ENCODE measurements around the gene SUSD5.

The SUSD5 gene

DNA sequence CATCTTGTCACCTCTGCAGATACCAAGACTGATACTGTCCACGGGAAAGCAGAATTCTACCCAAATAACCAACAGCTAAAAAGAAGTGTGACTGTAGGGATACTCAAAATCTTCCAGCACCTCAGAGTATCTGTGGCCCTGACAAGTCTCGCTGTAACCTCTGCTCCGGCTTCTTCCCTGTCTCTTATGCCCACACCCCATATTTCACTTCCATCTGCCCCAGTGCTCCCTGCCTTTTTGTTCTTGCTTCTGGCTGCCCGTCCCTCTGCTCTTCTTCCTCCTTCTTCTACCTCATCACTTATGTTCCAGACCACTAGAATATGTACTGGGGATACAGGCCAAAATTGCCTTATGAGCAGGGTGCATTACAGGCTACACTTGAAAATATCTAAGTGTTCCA lies 59.4 kb downstream of the SUSD5 start:
- no peak for DNase-seq (ENCODE audit: low read depth)
- TF ChIP-seq, protein P1, sequence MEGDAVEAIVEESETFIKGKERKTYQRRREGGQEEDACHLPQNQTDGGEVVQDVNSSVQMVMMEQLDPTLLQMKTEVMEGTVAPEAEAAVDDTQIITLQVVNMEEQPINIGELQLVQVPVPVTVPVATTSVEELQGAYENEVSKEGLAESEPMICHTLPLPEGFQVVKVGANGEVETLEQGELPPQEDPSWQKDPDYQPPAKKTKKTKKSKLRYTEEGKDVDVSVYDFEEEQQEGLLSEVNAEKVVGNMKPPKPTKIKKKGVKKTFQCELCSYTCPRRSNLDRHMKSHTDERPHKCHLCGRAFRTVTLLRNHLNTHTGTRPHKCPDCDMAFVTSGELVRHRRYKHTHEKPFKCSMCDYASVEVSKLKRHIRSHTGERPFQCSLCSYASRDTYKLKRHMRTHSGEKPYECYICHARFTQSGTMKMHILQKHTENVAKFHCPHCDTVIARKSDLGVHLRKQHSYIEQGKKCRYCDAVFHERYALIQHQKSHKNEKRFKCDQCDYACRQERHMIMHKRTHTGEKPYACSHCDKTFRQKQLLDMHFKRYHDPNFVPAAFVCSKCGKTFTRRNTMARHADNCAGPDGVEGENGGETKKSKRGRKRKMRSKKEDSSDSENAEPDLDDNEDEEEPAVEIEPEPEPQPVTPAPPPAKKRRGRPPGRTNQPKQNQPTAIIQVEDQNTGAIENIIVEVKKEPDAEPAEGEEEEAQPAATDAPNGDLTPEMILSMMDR (IDR thresholded peaks at IDR 0.05; ENCODE audit: low read depth, low read length, missing control alignments), result no peak
- H3K4me3 ChIP-seq (ENCODE audit: low read depth, low read length), result no peak overlapping the region

DNA sequence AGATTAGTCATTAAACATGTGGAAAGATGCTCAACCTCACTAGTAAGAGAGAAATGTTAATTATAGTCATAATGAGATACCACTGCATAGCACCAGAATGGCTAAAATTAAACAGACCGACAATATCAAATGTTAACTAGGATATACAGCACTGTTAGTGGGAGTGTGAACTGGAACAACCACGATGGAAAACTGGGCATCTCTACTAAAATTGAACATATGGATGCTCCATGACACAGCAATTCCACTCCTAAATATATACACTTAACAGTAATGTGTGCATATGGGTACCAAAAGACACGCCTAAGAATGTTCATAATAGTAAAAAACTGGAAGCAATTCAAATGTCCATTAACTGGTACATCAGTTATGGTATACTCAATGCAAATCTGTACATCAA lies 63.3 kb downstream of the SUSD5 start:
- H3K4me3 ChIP-seq (ENCODE audit: low read depth, low read length), result no peak overlapping the region
- TF ChIP-seq, protein P1 (IDR thresholded peaks at IDR 0.05; ENCODE audit: low read depth, low read length, missing control alignments), result no peak
- no peak for DNase-seq (ENCODE audit: low read depth)

DNA sequence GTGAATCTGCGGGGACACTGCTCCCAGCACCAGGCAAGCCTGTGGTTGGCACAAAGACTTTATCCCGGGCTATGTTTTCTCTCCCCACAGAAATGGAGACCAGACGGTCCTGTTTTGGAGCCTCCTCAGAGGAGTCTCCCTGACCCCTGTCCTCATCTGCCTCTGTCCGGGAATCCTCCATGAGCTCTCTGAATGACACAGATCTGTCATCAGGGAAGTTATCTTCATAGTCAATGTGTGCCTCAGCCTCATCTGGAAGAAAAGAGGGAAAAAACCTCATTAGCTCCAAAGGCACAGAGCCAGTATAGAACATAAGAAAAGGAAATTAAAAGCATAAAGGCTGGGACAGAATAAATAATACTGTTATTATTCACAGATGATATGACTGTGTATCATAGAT lies 64.8 kb downstream of the SUSD5 start:
- no peak overlapping the region for H3K4me3 ChIP-seq (ENCODE audit: low read depth, low read length)
- TF ChIP-seq, protein P1 (IDR thresholded peaks at IDR 0.05; ENCODE audit: low read depth, low read length, missing control alignments), result no peak
- no peak for DNase-seq (ENCODE audit: low read depth)

DNA sequence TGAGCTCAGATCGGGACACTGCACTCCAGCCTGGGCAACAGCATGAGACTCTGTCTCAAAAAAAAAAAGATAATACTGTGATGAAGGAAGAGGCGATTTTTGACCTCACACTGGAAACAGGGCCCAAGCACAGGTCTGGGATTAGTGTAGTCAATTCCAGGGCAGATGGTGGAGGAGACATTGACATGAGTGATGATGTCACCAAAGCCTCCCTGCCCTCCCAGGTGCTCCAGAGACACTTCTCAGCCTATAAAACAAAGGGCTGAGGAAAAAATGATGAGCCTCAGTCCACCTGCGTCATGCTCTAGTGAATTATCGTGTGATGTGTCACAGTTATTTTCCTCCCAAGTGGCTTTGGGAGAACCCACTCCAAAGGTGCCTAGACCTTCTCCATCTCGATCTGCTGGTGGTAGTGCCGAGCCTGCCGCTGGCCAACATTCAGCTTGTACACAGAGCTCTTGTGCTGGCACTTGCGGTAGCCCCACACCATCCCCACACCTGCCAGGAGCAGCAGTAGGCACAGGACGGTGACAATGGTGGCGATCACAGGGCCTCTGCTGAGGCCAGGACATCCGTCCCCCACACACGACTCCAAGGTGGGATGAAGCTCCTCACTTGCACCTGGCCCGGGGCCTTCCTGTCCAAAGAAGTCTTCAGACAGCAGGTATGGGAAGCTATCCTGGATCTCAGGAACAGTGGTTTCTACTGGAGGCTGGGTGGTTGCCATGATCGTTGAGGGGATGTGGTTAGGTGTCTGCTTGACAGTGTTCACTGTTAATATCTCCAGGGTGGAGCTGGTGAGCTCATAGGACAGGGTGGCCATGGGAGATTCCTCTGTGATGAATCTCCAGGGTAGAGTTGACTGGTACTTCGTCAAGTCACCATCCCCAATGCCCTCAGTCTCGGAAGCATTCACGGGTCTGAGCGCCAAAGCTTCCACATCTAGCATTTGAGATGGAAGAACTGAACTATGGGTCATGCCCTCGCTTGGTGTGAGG lies 65.9 kb downstream of the SUSD5 start:
- DNase-seq (ENCODE audit: low read depth), result no peak

DNA sequence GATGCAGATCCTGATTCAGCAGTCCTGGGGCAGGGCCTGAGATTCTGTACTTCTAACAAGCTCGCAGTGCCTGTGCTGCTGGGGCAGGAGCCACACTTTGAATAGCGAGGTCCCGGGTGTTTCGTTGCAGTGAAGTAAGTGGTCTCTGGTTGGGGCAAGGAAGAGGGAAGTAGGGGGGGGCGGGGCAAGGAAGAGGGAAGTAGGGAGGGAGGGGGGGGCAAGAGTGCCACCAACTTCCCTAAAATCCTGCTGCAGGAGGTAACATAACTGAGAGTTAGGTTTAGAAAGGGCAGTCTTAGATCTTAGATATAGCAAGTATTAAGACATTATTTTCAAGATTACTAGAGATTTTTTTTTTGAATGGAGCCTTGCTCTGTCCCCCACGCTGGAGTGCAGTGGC lies 69.3 kb downstream of the SUSD5 start:
- no peak overlapping the region for H3K4me3 ChIP-seq (ENCODE audit: low read depth, low read length)
- TF ChIP-seq, protein P1 (IDR thresholded peaks at IDR 0.05; ENCODE audit: low read depth, low read length, missing control alignments), result no peak
- no peak for DNase-seq (ENCODE audit: low read depth)

More for the DNA sequence above, 65.9 kb downstream of the SUSD5 start:
- TF ChIP-seq, protein P1 (IDR thresholded peaks at IDR 0.05; ENCODE audit: low read depth, low read length, missing control alignments), result no peak
- no peak overlapping the region for H3K4me3 ChIP-seq (ENCODE audit: low read depth, low read length)

DNA sequence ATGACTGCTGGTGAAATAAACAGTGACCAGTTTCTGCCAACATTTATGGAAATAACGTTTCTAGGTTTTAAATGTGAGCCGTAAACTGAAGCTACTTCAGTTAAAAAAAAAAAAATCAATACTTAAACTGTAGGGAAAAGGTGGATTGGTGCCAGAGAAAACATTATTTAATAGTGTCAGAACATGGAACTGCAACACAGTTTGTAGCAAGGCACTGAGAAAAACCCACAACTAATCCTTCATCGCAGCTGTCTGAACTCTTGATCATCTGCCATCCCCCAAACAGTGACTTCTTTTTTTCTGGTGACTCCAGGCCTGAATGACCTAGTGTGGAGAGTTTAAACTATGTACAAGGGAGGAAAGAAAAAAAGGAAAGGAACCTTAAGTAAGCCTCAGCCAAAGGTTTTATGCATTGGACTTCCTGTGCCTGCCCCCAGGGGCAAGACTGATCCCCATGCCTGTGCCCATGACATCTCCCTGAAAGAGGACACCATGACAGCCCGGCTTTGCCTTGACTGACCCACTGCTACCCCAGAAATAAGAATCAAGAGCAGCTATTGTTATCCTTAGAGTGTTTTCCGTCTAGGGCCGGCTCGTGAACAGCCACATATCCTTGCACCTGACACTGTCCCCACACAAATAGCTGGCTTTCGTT lies 71.7 kb downstream of the SUSD5 start:
- H3K4me3 ChIP-seq (ENCODE audit: low read depth, low read length), result no peak overlapping the region
- TF ChIP-seq, protein P1 (IDR thresholded peaks at IDR 0.05; ENCODE audit: low read depth, low read length, missing control alignments), result no peak
- DNase-seq (ENCODE audit: low read depth), result no peak
